ENCODE data around the gene S1PR3. TPM values are rescaled to one million over a fixed set of nuclear protein-coding genes. Genes with fewer than 3 reads are reported as not detected.

Gene S1PR3
- total RNA-seq, 1 experiment from 2014 or later: 25.8 TPM

DNA sequence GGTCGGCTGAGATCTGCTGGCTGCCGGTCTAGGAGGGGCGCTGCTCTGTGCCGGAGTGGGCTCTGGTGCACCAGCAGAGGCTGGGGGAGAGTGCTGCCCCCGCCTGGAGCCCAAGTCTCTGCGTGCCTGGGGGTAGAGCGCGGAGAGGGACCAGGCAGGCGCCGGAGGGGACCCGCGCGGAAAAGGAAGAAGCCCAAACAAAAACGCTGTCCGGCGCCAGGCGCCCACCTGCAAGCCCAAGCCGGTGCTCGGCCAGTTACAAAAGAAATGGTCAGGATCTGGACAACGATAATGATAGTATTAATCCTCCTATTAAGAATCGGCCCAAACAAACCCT, 571 bp upstream of the S1PR3 start:
- Histone ChIP-seq H3K27me3 (replicated peaks) (no peaks in the 10 kb centered on the region), H3K36me3 (peaks cover 16% of the 10 kb centered on the region), H3K4me1 (replicated peaks) (peaks cover 50% of the 10 kb centered on the region), H3K4me3 (peak overlapping the region; percentile 88), H3K9me3 (replicated peaks) (no peaks in the 10 kb centered on the region), H3K27ac (no peak overlapping the region)
- no peak for DNase-seq (ENCODE audit: low read depth in 1 of 2, low spot score in 2 of 2)

DNA sequence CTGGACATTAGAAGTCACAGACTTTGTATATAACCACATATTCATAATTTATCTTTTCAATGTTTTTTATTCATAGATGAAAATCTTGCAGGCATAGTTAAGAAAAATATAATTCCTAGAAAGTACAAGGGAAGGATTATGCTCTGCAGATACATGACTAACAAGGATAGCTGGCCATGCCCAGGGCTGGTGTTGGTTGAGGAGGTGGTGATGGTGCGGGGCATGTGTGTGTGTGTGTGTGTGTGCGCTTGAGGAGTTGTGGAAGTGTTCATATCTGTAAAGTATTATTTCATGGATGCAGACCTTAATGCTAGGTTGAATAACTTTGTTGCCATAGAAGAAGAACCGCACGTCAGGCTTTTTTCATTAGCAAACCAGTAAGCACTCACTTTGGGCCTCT, 1.3 kb downstream of the S1PR3 start:
- peaks cover 51% of the 10 kb centered on the region for H3K4me1 ChIP-seq (replicated peaks)
- peaks cover 31% of the 10 kb centered on the region for H3K36me3 ChIP-seq

DNA sequence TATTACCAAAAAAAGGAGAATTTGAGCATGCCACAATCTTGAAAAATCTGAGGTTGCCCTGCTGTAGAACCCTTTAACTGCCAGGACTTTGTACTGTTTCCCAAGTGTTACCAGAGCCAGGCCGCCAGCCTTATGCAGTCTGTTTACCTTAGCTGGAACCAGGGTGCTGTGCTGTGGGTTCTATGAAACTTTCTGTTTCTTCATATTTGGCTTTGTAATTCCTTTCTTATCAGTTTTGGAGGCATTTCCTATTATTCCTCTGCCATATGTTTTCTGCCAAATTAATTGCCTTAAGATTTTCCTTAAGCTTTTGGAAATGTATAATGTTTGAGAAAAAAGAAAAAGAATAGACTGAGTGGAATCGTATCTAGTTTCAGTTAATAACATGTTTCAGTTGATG, 2.1 kb downstream of the S1PR3 start:
- Histone ChIP-seq H3K4me3 (no peak overlapping the region), H3K9me3 (replicated peaks) (no peaks in the 10 kb centered on the region), H3K4me1 (replicated peaks) (peaks cover 51% of the 10 kb centered on the region), H3K27me3 (replicated peaks) (no peaks in the 10 kb centered on the region), H3K36me3 (peaks cover 36% of the 10 kb centered on the region), H3K27ac (no peak overlapping the region)
- DNase-seq (ENCODE audit: low read depth in 1 of 2, low spot score in 2 of 2): no peak

More for the DNA sequence above, 1.3 kb downstream of the S1PR3 start:
- Histone ChIP-seq H3K4me3 (peak overlapping the region; percentile 88), H3K27me3 (replicated peaks) (no peaks in the 10 kb centered on the region), H3K9me3 (replicated peaks) (no peaks in the 10 kb centered on the region), H3K27ac (no peak overlapping the region)
- no peak for DNase-seq (ENCODE audit: low read depth in 1 of 2, low spot score in 2 of 2)

DNA sequence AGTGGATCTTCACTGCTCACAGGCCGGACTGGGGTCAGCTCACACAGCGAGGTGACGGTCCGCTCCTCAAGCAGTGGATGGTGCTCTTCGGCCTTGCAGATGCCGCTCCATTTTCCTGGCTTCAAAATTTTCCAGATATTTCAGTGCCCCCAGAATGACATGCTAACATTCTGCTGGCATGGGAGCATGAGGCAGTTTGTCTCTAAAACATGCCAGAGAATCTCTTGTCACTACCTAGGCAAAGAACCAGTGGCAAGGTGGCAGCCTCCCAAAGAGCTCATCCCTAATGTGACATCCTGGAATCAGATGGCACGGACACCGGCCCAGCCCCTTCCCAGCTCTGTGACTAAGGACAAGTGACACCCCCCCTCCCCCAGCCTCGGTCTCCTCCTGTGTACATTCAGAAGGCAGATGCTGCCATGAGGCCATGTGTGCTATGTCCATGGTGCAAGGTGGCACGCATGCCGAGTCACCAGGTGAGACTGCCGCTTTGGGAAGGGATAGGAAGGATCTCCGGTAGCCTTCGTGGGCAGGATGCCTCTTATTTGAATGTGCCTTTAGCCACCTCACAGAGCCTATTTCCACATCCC, 2.7 kb downstream of the S1PR3 start:
- Histone ChIP-seq H3K27ac (no peak overlapping the region), H3K4me1 (replicated peaks) (peaks cover 48% of the 10 kb centered on the region), H3K36me3 (peaks cover 36% of the 10 kb centered on the region), H3K27me3 (replicated peaks) (no peaks in the 10 kb centered on the region), H3K4me3 (no peak overlapping the region), H3K9me3 (replicated peaks) (no peaks in the 10 kb centered on the region)
- DNase-seq (ENCODE audit: low read depth in 1 of 2, low spot score in 2 of 2): no peak

DNA sequence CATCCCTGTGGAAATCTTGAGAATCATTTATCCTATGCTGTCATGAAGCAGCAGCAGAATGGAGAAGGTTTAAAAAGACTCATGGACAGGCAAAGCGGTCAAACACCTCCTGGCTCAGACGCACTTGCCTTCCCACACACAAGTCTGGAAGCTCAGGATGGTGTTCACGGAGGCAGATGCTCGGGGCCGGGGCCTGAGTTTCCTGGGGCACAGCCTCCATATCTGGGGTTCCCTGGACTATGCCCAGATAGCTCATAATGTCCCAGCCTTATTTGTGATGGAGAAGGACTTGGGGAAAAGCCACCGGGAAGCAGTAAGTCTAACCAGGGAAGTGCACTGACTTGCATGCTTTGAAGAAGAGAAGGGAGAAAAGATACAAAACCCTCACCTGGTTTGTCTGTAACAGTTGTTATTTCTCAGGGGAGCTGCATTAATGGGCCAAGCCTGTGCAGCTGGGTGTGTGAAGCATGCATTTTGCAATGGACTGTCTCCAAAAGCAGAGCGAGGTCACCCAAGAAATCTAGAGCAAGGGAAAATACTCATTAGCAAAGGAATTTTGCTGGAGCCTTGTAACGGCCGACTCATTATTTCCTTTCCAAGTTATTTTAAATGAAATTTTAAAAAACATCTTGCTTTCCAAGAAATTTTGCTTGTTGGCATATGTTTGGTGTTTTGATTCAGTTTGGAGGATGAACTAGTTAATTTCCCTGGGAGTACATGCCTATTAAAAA, 3.4 kb downstream of the S1PR3 start:
- no peak overlapping the region for H3K27ac ChIP-seq
- peaks cover 41% of the 10 kb centered on the region for H3K4me1 ChIP-seq (replicated peaks)
- no peak for DNase-seq (ENCODE audit: low read depth in 1 of 2, low spot score in 2 of 2)
- no peaks in the 10 kb centered on the region for H3K9me3 ChIP-seq (replicated peaks)
- H3K4me3 ChIP-seq: no peak overlapping the region
- H3K36me3 ChIP-seq: peaks cover 40% of the 10 kb centered on the region
- H3K27me3 ChIP-seq (replicated peaks): no peaks in the 10 kb centered on the region

DNA sequence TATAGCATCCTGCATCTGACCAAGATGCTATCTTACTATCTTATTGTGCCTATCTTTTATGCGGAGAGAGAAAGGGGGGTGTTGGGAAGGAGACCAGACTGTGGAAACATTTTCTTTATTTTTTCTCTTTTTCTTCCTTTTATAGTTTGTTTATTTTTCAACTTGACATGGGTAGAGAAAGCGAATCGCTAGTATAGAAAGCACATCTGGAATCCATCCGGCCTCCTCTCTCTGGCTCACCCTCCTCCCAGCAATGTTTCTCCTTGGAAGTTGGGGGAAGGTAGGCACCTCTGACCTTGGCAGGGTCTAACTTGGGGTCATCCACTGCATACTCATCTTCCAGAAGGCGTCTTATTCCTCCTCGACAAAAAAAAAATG, 3.9 kb downstream of the S1PR3 start:
- Histone ChIP-seq H3K4me1 (replicated peaks) (peaks cover 39% of the 10 kb centered on the region), H3K27me3 (replicated peaks) (no peaks in the 10 kb centered on the region), H3K4me3 (no peak overlapping the region), H3K36me3 (peaks cover 40% of the 10 kb centered on the region), H3K27ac (no peak overlapping the region), H3K9me3 (replicated peaks) (no peaks in the 10 kb centered on the region)
- peak in 1 of 2 experiments; percentile 15 for DNase-seq (ENCODE audit: low read depth in 1 of 2, low spot score in 2 of 2)

DNA sequence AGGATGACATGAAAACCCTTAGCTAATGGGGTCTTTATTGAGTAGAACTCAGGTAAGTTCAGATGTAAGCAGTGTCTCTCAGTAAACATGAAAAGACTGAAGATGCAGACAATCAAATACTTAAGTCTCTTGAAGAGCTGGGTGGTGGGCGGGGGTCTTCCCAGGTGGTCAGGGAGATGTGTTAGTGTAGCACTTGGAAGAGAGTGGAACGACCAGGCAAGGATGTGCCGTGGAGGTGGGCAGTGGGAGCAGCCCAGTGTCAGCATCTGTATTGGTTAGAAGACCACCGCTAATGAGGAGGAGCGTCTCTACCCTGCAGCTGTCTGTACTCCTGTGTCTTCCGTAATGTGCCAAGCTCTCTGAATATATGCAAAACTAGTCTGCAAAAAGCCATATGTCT, 4.4 kb downstream of the S1PR3 start:
- no peak for DNase-seq (ENCODE audit: low read depth in 1 of 2, low spot score in 2 of 2)
- Histone ChIP-seq H3K4me1 (replicated peaks) (peaks cover 41% of the 10 kb centered on the region), H3K27ac (no peak overlapping the region), H3K9me3 (replicated peaks) (no peaks in the 10 kb centered on the region), H3K27me3 (replicated peaks) (no peaks in the 10 kb centered on the region), H3K4me3 (no peak overlapping the region), H3K36me3 (peaks cover 45% of the 10 kb centered on the region)

DNA sequence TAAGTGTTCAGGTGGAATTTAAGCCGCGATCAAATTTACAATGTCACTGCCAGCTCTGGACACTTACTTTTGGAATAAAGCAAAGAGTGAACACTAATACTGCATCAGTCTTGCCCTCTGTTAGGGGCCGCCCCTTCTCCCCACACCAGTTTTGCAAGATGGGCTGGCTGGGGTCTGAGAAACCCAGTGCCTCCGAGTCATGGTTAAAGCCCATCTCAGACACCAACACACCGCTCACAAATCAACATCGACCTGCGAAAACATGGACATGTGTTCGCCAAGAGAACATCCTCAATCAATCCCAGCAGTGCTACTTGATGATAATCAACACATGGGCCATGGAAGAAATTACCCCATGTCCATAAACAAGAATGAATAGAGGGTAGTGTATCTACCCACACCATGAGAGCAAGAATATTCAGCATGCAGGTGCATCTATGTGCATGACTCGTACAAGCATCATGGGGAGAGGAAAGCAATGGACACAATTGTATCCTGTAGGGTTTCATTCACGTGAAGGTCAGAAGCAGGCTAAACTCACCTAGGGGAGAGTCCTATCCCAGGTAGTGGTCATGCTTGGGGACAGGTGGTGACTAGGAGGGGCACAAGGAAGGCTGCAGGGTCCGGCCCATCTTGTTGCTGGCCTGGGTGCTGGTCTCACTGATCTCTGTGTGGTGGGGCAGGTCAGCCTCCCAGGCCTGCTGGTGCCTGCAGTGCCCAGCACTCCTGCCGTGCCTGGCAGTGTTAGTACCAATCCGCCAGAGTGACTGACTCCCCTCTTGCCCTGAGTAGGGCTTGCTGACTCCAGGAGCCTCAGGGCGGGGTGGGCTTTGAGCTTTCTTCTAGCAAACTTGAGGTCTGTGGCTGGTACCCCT, 5.0 kb downstream of the S1PR3 start:
- peaks cover 51% of the 10 kb centered on the region for H3K36me3 ChIP-seq
- H3K4me1 ChIP-seq (replicated peaks): peaks cover 45% of the 10 kb centered on the region
- no peak overlapping the region for H3K27ac ChIP-seq
- H3K27me3 ChIP-seq (replicated peaks): no peaks in the 10 kb centered on the region
- no peak overlapping the region for H3K4me3 ChIP-seq
- no peaks in the 10 kb centered on the region for H3K9me3 ChIP-seq (replicated peaks)
- no peak for DNase-seq (ENCODE audit: low read depth in 1 of 2, low spot score in 2 of 2)

DNA sequence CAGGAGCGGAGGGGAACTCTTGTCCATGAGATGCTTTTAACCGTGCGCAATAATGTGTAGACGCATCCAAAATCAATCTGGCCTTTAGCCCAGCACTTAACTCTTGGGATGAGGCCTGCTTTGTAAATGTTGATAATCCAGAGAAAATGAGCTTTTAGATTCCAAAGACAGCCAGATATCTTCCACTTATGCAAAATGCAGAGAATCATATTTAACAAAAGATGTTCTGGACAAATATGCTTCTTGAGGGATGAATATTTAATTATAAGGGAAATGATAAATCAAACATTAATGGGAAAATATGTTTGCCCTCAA, 5.6 kb downstream of the S1PR3 start:
- Histone ChIP-seq H3K4me1 (replicated peaks) (peaks cover 45% of the 10 kb centered on the region), H3K9me3 (replicated peaks) (no peaks in the 10 kb centered on the region), H3K27ac (no peak overlapping the region), H3K27me3 (replicated peaks) (no peaks in the 10 kb centered on the region), H3K4me3 (no peak overlapping the region), H3K36me3 (peaks cover 55% of the 10 kb centered on the region)
- no peak for DNase-seq (ENCODE audit: low read depth in 1 of 2, low spot score in 2 of 2)

DNA sequence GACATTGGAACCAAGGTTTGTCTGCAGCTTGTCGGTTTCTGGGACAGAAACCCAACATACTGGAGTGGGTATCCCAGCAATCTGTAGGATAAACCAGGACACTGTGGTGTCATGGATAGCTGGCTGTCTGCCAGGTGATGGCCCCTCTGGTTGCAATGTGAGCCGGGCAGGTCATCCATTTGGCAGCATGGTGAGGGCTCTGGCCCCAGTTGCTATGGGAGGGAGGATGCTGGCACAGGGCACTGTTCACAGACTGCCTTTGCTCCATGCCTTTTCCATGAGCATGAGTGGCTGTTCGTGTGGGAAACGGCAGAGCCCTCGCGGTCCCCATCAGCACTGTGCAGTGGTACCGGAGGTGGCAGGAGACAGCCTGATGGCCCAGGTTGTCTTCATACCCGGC, 6.4 kb downstream of the S1PR3 start:
- peaks cover 40% of the 10 kb centered on the region for H3K4me1 ChIP-seq (replicated peaks)
- no peak for DNase-seq (ENCODE audit: low read depth in 1 of 2, low spot score in 2 of 2)
- H3K9me3 ChIP-seq (replicated peaks): no peaks in the 10 kb centered on the region
- H3K27me3 ChIP-seq (replicated peaks): no peaks in the 10 kb centered on the region
- H3K4me3 ChIP-seq: no peak overlapping the region
- H3K36me3 ChIP-seq: peaks cover 62% of the 10 kb centered on the region
- H3K27ac ChIP-seq: no peak overlapping the region

DNA sequence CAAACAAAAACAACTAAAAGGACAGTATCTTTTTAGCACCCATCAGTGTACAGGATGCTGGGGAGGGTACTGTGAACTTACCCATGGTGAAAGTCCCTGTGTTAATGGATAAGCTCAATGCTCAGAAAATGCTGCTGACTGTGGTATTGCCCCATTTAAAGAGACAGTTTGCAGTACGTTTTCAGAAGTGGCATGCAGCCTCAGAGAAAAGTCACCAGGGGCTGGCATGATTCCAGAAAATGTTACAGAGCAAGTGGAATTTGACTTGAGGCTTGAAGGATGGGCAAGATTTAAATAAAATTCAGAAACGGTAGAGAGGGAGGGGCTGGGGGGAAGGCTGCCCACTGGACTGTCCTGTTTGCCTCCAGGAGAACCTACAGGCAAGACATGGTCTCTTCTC, 7.2 kb downstream of the S1PR3 start:
- H3K27ac ChIP-seq: no peak overlapping the region
- H3K36me3 ChIP-seq: peaks cover 71% of the 10 kb centered on the region
- peaks cover 31% of the 10 kb centered on the region for H3K4me1 ChIP-seq (replicated peaks)
- H3K4me3 ChIP-seq: no peak overlapping the region
- no peak for DNase-seq (ENCODE audit: low read depth in 1 of 2, low spot score in 2 of 2)
- H3K27me3 ChIP-seq (replicated peaks): no peaks in the 10 kb centered on the region
- H3K9me3 ChIP-seq (replicated peaks): no peaks in the 10 kb centered on the region

DNA sequence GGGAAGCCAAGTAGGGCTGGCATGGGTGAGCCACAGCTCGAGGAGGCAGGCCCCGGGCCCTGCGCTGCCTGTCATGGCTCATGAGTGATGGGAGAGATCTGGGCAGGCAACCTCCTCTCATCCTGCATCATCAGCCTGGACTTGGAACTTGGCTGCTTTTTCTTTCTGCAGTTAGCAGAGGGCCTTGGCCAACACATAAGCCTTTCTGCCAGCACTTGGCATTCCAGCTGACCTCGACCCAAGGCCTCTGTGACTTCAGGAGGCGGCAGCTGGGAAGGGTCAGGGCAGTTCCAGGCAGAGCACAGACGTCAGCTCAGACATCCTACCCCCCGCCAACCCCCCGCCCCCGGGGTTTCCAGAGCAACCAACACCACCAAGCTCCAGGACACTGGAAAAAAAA, 7.6 kb downstream of the S1PR3 start:
- H3K36me3 ChIP-seq: peaks cover 71% of the 10 kb centered on the region
- no peak overlapping the region for H3K27ac ChIP-seq
- no peaks in the 10 kb centered on the region for H3K27me3 ChIP-seq (replicated peaks)
- DNase-seq (ENCODE audit: low read depth in 1 of 2, low spot score in 2 of 2): no peak
- no peak overlapping the region for H3K4me3 ChIP-seq
- H3K9me3 ChIP-seq (replicated peaks): no peaks in the 10 kb centered on the region
- peaks cover 27% of the 10 kb centered on the region for H3K4me1 ChIP-seq (replicated peaks)

DNA sequence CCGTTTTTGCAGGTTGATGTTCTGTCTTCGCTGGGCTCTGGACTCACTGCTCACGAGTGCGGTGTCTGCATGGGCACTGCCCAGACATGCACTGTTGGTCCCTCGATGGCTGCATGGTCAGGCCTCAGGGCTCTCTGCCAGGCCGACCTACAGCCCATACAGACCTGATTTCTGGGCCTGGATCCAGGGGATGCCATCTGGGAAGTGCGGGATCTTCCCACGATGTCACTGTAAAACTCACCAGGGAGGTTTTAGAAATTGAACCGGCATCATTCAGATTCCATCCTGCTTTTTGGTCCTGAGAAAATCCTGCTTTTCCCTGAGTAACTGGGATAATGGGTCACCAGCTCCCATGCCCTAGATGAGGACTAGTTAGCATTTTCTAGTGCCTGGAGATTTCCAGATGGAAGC, 9.1 kb downstream of the S1PR3 start:
- DNase-seq (ENCODE audit: low read depth in 1 of 2, low spot score in 2 of 2): no peak
- Histone ChIP-seq H3K27ac (no peak overlapping the region), H3K27me3 (replicated peaks) (no peaks in the 10 kb centered on the region), H3K36me3 (peaks cover 70% of the 10 kb centered on the region), H3K4me1 (replicated peaks) (peaks cover 14% of the 10 kb centered on the region), H3K4me3 (no peak overlapping the region), H3K9me3 (replicated peaks) (no peaks in the 10 kb centered on the region)

All from SJSA1 (cell line).